UCSD-AML1 (cell line): ENCODE data around the gene DOCK3.
"Not testable (repeated sequence)": the region's sequence is repeated elsewhere in the genome, so short reads cannot be mapped to it uniquely, and the experiment has no call there.

Source experiments
- DNase-seq: peaks from one replicate; lab custom pipeline; 2025; ENCODE audit not compliant: unreplicated experiment; lab: John Stamatoyannopoulos, UW

DOCK3 gene

DNA sequence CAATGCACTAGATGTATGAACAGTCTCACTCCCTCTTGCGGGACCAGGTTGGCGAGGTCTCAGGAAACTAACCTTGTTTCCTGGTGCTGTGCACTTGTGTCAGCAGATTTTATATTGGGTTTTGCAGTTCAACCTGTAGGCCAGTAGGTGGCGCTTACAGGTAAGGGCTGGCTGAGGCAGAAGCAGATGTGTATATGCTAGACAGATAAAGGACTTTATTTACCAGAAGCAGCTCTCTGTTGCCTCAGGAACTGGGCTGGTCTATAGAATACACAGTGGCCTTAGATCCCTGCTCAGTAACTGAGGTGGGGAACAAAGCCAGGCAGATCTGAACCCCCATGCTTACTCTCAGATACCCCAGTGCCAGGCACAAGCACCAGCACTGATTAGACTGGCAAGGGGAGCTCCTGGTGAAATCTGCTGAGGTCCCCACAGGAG lies 296.8 kb downstream of the DOCK3 start:
- no peak for DNase-seq

DNA sequence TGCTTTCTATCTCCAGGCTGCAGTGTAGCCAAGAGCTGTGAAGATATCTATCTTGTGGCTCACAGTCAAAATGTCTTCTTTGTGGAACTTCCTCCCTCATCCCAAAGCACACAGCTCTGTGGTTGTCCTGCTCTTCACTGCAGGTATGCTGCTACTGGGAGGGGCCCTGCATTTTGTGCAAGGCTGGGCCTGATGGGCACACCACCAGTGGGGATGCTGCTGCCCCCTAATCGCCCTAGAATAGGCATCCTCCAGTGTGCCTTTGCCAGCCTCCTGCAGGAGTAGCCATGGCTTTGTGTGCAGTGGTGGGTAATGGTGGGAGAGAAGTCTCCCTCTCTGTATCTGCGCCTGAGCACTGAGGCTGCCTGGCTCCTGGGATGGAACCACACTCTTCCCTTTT lies 297.3 kb downstream of the DOCK3 start:
- no peak for DNase-seq

DNA sequence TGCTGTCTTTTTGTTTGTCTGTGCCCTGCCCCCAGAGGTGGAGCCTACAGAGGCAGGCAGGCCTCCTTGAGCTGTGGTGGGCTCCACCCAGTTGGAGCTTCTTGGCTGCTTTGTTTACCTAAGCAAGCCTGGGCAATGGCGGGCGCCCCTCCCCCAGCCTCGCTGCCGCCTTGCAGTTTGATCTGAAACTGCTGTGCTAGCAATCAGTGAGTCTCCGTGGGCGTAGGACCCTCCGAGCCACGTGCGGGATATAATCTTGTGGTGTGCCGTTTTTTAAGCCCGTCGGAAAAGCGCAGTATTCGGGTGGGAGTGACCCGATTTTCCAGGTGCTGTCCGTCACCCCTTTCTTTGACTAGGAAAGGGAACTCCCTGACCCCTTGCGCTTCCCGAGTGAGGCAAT lies 303.9 kb downstream of the DOCK3 start:
- DNase-seq: not testable (repeated sequence)

DNA sequence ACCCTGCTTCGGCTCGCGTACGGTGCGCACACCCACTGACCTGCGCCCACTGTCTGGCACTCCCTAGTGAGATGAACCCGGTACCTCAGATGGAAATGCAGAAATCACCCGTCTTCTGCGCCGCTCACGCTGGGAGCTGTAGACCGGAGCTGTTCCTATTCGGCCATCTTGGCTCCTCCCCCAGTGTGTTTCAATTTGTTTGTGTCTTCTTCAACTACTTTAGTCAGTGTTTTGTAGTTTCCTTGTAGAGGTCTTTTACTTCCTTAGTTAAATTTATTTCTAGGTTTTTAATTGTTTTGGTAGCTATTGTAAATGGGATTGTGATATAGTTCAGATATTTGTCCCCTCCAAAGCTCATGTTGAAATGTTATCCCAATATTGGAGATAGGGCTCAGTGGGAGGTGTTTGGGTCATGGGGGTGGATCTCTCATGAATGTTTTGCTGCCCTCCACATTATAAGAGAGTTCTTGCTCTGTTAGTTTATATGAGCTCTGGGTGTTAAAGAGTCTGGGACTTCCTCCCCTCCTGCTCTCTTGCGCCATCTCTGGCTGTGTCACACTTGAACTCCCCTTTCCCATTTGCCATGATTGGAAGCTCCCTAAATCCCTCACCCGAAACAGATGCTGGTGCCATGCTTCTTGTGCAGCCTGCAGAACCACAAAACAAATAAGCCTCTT lies 304.4 kb downstream of the DOCK3 start:
- no peak for DNase-seq

DNA sequence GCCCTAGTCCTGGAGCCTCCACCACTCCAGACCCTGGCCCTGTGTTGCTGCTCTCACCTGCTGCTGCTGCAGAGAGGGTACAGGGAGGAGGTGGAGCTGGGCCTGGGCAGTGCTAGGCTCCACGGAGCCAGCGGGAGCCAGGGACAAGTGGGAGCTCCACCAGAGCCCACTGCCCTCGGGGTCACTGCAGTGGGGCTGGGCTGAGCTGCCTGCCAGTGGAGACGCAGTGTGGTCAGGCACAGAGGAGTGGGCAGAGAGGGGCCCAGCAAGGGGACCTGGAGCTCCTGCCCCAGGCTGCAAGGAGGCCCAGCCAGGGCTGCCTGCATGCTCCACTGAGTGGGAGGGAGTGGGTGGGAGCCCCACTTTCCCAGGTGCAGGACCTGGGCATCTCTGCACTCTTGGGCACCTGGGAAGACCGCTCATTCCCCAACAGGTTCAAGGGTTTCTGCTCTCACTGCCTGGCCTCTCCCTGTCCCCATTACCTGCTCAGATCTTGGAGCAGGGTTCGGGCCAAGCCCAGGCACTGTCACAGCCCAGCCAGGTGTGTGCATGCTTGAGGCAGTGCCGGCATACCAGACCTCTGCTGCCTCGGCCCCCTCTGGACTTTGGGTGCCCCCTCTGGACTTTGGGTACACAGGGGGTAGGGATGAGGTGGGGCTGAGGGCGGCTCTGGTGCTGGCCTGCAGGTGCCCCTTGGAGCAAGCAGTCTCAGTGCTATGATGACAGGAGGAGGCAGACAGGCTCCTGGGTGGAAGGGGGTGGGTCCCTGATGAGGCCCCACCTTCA lies 308.0 kb downstream of the DOCK3 start:
- no peak for DNase-seq

DNA sequence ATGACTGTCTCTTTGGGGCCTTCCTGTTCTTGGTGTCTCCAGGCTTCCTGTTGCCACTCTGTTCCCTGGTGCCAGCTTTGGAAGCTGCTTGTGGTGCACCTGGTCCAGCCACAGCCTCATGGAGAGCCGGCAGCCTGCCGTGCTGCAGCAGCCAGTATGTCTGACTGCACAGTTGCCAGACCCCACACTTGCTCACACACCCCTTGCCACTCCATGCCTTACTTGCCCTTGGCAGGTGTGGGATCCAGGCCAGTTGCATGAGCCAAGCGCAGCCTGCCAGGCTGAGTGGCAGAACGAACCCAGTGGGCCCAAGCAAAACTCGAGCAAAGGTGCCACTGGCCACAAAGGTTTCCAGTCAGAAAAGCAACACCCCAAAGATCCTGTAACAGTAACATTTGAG lies 309.2 kb downstream of the DOCK3 start:
- no peak for DNase-seq

DNA sequence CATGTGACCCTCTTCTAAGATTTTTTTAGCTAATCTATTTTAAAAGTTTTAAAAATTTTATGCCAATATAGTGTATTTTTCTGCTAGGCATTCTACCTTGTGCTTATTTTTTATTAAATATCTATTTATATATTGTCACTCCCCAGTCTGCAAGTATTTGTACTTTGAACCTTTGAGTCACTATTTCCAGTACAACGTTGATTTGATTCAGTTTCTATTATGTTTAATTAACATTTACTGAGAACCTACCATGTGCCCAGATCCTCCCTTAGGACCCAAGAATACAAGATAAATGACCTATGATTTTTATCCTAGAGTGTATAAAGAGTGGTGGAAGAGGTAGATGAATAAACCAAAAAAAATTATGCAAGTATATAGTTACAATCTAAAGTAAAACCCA lies 311.2 kb downstream of the DOCK3 start:
- DNase-seq: no peak

DNA sequence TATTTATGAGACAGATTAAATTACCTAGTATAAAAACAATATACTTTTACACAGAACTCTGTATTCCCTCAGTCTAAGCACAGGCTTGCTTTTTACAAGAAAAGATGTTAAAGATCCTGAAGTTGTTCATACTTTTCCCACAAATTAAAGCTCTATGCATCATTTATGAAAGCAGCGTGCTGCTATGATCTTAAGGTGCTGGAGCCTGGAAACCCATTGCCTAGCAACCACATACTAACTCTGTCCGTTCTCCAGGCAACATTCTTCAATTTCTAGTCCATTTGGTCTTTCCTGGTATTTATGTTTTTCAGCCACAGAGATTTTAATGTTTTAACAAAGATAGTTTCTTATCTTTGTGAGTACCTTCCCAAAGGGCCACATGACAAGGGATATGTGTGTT lies 312.0 kb downstream of the DOCK3 start:
- DNase-seq: no peak

DNA sequence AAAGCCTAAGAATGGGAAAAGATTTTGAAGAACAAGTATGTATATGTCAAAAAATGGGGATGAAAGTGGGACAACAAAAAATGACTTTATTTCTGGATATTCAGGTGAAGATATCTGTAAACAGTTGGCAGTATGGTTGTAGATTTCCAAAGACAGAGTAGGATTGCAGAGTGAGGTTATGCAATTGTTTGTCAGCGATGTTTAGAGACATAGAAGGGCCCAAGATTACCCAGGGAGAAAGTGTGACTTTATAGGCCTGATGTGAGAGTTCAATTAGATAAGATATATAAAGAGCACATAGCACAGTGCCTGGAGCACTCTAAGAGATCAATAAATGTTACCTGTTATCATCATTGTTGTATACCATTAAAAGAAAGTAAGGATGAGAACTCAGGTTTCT lies 319.8 kb downstream of the DOCK3 start:
- DNase-seq: no peak

DNA sequence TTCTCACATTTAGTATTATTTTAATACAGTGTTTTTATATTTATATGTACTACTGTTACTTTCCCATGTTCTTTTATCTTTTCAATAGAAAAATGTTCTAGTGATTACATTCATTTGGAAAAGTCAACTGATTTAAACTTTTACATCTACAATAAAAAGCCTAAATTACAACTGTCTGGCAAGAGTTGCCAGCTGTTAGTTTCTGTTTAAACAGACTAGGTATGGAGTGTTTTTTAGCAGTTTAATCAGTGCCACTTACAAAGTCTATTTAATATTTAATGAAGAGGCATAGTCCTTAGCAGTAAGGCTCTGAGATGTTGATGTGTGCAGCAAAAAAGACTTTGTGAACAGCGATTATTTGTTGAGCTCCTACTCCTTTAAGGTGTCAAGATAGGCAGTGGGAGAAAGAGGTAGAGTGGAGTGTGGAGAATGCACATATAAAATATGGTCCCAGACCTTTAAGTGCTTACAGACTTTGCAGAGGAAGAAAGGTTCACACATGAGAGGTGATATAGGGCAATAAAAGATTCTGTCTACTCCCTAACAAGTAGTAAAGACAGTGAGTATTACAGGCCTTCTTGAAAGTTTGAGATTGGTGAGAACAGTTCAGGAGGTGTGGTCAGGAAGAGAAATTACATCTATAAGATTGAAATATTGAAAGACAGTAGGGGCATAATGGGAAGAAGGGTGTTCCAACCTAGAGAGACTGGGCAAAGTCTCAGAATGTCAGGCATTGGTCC lies 320.5 kb downstream of the DOCK3 start:
- no peak for DNase-seq

DNA sequence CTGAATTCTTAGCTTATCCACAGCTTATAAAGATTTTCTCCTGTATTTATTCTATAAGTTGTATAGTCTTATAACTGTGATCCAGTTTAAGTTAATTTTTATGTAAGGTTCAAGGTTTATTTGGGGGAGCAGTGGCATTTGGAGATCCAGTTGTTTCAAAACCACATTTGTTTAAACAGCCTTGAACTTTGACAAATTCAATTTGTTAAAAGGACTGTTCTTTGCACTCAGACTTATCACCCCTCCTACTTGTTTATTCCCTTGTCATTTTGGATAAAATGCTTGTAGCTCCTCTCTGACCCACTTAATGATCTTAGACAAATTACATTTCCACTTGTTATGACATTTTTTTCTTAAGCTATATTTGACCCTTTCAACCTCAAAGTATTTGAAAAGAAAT lies 327.8 kb downstream of the DOCK3 start:
- DNase-seq: no peak

DNA sequence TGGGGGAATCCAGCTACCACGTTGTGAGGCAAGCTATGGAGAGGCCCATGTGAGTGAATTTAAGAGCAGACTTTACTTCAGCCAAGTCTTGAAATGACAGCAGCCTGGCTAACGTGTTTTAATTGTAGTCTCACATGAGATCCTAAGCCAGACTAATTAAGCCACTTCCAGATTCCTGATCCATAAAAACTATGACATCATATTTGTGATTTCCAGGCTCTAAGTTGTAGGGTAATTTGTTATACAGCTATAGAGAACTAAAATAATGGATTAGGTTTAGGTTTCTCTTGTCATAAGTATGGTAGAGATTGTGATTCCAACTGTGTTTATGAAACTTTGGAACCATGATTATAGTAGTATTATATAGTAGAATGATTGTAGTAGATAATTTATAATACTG lies 329.5 kb downstream of the DOCK3 start:
- DNase-seq: no peak

DNA sequence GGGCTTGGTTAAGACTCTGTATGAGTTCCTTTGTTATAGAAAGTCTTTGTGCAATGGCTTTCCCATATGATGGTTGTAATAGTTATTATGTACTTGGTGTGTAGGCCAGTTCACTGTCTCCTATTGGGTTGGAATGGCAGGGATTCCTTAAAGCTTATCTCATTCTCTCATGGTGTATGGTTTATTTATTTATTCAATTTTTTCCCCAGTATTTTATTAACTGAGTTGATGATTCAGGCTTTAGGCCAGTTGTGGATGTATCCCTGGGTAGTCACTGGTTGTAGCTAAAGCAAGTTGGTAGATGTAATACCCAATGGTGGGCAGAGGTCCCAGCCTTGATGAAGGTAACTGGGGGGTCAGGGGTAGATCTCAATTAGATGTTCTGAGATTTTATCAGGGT lies 349.4 kb downstream of the DOCK3 start:
- no peak for DNase-seq

DNA sequence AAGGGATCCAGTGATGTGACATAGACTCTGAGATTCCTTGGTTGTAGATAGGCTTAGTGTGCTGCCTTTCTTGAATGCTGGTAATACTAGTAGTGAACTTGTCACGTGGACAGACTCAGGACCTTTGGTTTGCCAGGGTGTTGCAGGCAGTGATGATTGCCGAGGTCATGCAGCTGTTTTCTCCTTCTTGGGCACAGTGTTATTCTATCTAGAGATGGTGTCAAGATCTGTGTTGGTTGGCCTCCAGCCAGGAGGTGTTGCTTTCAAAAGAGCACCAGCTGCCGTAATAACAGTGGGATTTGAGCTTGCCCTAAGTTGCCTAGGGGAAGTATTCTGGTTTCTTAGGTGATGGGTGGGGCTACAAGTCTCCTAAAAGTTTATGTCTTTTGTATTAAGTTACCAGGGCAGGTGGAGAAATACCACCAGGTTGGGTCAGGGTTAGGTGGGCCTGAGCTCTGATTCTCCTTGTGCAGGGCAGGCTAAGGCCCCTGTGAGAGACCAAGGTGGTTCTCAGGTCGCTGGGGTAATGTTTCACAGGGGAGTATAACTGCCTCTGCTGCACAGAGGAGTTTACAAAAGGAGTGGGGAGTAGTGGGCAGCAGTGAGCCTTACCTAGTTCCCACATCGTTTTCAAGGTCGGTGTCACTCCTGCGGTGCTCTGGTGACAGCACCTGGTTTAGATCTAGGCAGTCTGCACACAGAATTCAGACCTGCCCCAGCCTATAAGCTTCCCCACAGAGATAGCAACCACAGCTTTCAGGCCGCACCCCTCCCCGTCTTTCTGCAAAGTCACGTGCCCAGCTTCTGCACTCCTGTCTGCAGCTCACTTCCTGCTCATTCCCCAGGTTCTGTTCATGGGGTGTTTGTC lies 350.3 kb downstream of the DOCK3 start:
- DNase-seq: no peak

DNA sequence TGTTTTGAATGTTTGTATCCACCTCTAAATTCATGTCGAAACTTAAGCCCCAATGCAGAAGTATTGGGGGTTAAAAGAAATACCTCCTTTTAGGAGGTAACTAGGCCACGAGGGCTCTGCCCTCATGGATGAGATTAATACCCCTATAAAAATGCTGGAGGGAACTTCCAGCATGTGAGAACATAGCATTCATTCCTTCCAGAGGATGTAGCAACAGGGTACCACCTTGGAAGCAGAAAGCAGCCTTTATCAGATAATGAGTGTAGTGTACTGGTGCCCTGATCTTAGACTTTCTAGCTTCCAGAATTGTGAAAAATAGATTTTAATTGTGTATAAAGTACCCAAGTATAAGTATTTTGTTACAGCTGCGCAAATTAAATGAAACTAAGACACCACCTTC lies 356.9 kb downstream of the DOCK3 start:
- DNase-seq: no peak

DNA sequence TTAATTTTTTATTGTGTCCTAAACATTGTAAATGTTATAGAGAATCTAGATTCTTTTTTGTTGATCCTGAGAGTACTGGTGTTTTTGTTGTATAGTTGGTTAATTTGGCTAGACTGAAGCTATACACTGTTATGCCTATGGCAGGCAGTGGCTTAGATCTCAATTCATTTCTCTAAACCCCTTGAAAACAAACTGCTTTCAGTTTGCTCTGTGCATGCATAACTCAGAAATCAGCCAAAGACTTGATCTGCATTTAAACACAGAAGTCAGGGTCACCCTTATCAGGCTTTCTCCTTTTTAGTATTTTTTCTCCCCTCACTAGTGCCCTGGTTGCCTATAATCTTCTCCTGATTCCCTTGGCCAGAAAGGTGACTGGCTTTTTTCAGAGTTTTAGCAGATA lies 360.9 kb downstream of the DOCK3 start:
- no peak for DNase-seq

DNA sequence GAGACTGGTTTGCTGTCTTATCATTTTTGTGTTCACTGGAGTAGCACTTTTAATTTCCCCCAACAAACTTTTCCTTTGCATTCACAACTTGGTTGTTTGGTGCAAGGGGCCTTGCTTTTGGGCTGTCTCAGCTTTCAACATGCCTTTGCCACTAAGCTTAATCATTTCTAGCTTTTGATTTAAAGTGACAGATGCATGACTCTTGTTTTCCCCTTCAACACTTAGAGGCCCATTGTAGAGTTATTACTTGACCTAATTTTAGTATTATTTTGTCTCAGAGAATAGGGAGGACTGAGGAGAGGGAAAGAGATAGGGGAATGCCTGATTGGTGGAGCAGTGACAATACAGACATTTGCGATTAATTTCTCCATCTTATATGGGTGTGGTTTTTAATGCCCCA lies 370.3 kb downstream of the DOCK3 start:
- no peak for DNase-seq

DNA sequence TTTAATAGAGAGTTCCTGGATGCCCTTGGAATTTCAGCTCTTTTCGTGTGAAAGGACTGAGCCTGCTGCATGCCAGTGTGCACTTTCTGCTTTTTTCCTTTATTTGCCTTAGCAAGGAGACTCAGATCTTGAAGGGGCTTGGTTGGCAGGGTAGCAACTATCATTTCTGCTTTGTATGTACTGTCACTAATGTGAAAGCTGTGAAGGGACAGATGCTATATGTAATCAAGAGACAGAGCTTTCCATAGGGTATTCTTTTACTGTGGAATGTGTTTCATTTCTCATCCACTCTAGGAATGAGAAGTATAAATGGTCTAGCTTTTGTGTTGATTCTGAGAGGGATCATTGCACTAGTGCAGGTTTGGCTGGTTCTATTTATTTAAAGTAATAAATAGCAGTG lies 377.8 kb downstream of the DOCK3 start:
- DNase-seq: no peak

DNA sequence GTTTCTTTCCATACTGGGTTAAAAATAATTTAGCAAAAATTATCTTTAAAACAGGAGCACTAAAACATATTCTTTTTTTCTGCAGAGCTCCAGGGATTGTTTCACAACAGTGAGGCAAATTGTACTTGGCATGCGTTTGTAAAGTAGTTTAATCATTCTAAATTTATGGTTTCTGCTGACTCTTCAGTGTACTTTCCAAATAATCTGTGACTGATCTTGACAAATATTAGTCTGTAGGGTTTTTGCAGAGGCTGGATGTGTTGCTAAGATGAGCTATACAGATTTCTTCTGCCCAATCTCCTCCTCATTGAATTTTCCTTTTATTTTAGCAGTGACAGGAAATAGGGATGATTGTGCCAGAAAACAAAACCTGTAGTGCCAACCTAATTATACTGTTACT lies 382.4 kb downstream of the DOCK3 start:
- no peak for DNase-seq

DNA sequence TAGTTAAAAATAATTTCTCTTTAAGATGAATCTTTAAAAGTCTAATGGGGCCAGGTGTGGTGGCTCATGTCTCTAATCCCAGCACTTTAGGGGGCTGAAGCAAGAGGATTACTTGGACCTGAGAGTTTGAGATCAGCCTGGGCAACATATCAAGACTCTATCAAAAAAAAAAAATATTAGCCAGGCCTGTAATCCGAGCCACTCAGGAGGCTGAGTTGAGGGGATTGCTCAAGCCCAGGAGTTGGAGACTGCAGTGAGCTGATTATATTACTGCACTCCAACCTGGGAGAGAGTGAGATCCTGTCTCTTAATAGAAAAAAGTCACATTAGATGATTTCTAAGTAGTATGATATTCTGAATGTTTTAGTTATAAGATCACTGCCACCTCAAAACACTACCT lies 388.3 kb downstream of the DOCK3 start:
- no peak for DNase-seq

DNA sequence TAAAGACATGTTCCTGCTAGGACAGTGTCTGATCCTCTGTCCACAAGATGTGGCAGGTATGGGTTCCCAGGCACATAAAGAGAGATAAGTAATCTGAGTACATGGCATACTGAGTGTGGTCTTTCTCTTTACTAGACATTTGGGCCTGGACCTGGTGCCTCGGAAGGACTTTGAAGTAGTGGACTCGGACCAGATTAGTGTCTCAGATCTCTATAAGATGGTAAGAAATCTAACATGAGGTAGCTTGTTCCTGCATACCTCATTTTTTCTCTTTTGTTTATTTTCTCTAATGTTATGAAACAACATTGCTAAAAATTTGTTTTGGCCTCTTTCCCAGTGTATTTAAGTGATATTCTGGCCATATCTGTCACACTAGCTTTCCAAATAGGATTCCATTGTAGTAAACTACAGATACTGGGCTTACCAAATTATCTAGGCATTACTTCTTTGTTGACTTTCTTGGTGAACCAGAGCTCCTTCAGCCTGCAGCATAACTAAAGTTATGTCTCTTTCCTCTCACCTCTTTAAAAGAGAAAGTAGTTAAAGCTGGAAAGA lies 400.6 kb downstream of the DOCK3 start:
- no peak for DNase-seq
